Medulla oblongata (tissue), 1 donor: ENCODE data around the gene ADORA1.

ENCODE experiments used
- DNase-seq: peaks from one replicate; pipeline ENCODE4 v3.0.0-alpha.2; 2015; ENCODE audit errors: extremely low spot score

Gene ADORA1

DNA sequence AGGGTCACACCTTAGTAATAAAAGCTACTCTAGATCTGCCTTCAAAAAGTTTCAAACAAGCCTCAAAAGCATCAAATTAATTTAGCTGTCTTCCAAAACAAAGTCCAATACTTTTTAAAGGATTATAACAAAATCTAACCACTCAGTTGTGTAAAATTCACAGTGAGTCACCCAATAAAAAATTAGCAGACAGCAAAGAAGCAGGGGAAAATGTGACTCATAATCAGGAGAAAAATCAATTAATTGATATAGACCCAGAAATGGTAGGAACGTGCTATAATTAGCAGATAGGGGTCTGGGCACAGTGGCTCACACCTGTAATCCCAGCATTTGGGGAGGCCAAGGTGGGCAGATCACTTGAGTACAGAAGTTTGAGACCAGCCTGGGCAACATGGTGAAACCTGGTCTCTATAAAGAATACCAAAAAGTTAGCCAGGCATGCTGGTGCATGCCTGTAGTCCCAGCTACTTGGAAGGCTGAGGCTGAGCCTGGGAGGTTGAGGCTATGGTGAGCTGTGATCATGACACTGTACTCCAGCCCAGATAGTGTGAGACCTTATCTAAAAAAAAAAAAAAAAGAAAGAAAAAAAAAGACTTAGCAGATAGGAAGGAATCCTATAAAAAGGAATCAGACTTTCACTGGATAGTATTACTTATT, 33.6 kb upstream of the ADORA1 start:
- no peak for DNase-seq

DNA sequence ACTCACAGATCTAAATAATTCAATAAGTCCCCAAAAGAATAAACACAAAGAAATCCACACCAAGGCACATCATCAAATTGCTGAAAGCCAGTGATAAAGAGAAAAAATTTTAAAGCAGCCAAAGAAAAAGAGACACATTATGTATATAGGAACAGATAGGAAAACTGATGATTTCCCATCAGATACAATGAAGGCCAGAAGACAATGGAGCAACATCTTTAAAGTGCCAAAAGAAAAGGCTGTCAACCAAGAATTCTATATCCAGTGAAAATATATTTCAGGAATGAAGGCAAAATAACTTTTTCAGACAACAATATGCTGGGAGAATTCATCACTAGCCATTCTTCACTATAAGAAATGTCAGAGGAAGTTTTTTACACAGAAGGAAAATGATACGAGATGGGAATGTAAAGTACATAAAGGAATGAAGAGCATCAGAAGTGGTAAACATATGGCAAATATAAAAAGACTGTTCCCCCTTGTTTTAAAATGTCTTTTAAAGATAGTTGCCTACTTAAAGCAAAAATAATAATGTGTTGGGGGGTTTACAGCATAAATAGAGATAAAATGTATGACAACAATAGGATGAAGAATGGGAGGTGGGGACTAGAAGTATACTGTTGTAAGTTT, 32.4 kb upstream of the ADORA1 start:
- DNase-seq: no peak

DNA sequence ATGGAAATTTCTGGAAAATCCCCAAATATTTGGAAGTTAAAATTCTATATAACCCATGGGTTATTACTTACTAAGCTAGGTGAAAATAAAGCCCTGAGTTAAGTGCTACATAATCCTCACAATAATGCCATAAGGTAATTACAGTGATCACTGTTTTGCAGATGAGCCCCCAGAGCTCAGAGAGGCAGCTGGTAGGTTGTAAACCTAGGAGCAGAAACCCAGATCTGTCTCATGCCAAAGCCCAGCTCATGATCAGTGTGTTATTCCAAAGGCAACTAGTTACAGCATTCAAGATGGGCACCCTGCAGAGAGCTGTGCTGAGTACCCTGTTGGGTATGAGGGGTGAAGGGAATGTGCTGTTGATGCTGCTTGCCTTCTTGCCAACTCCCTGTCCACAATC, 31.0 kb upstream of the ADORA1 start:
- DNase-seq: no peak

DNA sequence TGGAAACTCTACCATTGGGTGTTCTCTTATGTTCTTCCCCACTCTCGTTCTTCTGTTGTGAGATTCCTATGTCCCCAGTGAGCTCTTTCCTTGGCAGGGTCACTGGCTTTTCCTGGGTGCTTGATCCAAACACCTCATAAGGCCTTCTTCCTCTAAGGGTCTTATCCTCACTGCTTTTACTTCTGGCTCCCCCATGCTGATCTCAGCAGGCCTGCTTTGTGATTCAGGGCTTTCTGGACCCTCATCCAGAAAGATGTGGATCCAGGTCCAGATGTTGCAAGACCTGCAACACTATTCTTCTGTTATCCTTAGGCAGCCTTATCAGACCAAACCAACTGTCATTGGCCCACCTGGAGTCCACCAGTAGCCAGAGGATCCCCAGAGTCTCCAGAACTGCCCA, 30.5 kb upstream of the ADORA1 start:
- no peak for DNase-seq

- DNase-seq: no peak
Measured at GRCh38 chr1:203098445-203098844, 29.1 kb upstream of the ADORA1 start.

DNA sequence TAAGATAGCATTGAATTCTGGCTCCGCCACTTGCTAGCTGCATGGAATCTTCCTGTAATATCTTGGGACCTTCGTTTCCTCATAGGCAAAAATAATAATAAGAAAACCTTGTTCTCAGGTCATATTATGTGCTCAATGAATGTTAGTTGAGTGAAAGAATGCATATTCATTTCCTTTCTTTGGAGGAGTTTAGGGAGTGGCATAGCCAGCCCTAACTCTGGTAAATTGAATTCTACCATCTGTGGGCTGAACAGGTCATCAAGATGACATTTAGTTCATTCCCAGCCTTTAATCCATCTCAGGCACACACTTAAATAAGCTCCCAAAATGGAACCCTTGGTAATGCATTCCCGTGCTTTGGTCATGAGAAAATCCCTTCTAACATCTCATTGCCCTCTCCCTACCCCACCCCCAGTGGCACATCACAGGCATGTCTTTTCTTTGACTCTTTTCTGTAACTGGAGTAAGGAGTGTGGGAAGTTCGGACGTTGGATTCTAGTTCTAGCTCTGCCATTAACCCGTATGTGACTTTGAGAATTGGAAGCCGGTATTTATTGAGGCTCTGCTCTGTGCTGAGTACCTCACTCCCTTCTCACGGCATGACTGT, 28.5 kb upstream of the ADORA1 start:
- DNase-seq: no peak

DNA sequence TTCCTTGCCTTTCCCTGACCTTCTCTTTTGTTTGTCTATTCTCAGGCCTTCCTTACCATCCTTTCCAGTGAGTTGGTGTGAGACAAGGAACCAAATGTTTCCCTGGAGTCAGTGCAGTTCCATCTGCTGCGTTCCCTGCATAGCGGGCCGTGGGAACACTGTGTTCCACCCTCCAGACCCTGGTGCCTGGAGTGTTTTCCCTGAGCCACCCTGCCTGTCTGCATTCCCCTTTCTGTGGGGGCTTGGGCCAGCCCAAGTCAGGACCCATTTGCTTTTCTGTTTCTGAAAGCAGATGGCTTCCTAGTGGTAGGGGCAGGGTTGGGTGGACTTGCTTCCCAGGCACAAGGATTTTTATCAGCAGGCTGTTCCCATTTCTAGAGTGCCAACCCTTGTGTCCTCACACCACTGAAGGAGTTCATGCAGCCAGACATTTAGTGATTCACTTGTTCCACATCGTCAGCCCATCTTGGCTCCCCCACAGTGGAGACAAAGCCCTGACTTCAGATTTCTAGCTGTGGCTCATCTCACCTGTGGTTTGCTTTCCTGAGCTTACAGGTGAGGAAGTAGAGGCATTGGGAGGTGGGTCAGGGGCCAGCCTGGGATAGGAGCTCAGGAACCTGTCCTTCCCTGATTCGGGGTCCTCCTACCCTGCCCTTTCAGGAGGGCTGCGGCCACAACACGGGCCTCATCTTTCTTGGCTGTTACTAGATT, 27.6 kb upstream of the ADORA1 start:
- no peak for DNase-seq

DNA sequence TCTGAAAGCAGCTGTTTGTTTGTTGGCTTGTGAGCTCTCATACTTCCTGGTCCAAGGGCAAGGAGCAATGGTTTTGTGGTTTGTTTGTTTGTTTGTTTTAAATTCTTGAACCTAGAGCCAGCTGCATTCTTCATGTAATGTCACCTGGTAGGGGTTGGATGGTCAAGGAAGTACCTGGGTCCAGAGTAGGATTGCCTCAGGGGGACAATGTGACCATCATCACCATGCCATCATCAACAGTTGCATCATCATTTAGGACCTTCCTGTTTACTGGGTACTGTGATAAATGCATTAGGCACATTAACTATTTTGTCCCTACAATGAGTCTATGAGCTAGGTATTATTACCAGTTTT, 27.0 kb upstream of the ADORA1 start:
- no peak for DNase-seq

DNA sequence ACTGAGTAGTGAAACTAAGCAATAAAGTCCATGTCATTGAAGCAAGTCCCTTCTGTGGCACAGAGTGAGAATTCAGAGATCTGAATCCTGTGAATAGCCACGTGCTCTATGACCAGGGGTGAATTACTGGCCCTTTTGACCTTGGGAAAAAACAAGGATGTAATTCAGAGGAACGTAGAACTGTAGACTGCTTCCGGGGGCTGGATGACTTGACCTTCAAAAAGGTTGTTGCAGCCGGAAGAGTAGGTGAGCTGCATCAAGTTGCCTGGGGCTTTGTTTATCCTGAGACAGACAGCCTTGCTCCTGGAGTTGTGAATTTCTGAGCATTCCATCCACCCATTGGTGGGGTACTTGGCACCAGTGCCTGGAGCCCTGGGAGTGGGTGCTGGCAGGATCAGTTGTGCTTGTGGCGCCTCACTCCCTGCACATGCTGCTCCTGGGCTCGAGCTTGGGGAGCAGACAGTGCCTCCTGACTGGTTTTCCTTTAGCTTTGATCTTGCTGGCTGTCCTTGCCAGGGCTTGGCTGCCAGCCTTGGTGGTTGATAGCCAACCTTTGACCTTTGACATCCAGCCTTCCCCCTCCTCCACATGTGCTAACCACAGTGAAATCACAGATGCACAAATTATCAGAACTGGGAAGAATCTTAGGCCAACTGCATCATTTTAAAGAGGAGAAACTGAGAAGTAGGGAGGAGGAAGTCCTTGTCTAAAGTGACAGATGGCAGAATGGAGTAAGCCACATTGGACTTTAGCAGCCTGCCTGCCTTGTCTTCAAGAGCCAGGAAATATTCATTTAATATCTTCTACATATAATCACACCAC, 25.5 kb upstream of the ADORA1 start:
- DNase-seq: no peak

GRCh38 chr1:203103216-203103615, 24.3 kb upstream of the ADORA1 start:
- DNase-seq: no peak

- no peak for DNase-seq
Measured at GRCh38 chr1:203103829-203104495, 23.6 kb upstream of the ADORA1 start.

DNA sequence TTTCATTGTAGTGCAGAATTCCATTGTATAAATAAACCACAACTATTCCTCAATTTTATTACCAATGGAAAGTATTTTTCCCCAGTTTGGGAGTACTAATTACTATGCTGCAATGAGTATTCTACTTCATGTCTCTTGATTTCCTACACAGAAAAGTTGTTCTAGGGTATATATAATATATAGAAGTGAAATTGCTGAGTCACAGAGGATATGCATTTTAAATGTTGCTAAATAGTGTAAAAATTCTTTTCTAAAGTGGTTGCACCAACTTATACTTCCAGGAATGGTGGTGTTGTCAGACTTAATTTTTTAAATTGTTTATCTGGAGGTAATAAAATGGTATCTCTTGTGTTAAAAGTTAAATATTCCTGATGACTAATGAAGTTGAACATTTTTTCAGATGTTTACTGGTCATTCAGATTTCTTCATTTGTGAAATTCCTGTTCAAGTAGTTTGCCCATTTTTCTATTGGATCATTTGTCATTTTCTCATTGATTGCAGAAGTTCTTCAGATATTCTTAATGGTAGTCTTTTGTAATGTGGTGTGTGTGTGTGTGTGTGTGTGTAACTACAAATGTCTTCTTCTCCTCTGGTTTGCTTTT, 22.6 kb upstream of the ADORA1 start:
- no peak for DNase-seq

GRCh38 chr1:203112475-203112874, 15.1 kb upstream of the ADORA1 start:
- no peak for DNase-seq

GRCh38 chr1:203113308-203113707, 14.2 kb upstream of the ADORA1 start:
- DNase-seq: no peak

DNA sequence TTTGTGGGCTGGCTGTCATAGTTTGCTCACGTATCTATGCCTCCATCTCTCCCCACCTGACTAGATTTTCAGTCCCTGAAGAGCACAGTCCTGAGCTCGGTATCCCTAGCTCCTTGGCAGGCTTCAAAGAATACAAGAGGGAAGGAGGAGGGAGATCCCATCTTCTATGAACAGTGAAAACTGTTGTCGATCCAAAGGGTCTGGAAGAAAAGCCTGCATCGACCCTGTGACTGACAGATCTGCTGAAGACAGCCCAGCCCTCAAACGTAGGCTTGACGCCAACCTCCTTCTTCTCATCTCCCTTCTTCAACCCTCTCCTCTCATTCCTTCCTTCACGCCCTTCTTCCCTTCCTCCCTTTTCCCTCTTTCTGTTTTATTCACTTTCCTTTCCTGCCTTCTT, 13.3 kb upstream of the ADORA1 start:
- no peak for DNase-seq

GRCh38 chr1:203116091-203116820, 11.3 kb upstream of the ADORA1 start:
- no peak for DNase-seq

- peak; percentile 82 for DNase-seq
Measured at GRCh38 chr1:203117611-203118575, 9.6 kb upstream of the ADORA1 start.

DNA sequence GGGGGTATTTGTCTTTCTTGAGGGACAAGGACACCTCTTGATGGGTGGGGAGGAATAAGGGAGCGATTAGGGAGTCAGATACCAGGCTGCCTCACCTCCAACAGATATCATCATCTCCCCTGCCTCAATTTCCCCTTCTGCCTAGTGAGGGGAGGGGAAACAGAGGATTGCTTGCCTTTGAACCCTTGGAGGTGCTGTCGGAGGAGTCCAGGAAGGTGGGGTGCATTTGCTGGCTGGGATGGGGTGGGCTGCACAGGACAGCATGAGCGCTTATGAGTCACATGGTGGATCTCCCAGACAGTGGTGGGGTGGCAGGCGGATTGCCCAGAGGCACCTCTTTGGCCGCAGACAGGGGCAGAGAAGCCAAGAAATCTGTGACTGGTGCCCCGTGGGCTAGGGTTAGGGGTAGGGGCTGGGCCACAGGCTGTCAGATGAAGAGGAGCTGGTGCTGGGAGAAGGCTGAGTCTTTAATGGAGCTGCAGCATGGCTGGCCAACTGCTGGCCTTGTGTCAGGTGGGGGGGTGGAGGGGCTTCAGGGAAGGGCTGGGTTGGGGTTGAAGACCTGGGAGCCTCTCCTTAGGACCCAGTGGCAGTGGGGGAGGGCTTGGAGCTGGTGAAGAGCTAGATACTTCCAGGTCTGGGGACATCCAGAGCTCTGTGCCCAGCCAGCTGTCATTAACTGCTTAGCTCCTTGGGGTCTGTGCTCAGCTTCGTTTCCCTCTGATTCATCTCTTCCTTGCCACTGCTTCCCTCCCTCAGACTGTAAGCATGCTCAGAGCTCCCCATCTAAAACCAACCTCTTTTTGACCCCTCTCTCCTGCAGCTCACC, 7.0 kb upstream of the ADORA1 start:
- DNase-seq: no peak
